HG03432 (cell line): ENCODE results near the gene KDM2B.

Experiments used
- ATAC-seq: cut with Tn5 transposase; IDR thresholded peaks from one replicate; pipeline ENCODE4 v1.9.1; 2021; ENCODE audit warnings: mild to moderate bottlenecking, moderate library complexity; ENCODE audit not compliant: unreplicated experiment

The KDM2B gene

DNA sequence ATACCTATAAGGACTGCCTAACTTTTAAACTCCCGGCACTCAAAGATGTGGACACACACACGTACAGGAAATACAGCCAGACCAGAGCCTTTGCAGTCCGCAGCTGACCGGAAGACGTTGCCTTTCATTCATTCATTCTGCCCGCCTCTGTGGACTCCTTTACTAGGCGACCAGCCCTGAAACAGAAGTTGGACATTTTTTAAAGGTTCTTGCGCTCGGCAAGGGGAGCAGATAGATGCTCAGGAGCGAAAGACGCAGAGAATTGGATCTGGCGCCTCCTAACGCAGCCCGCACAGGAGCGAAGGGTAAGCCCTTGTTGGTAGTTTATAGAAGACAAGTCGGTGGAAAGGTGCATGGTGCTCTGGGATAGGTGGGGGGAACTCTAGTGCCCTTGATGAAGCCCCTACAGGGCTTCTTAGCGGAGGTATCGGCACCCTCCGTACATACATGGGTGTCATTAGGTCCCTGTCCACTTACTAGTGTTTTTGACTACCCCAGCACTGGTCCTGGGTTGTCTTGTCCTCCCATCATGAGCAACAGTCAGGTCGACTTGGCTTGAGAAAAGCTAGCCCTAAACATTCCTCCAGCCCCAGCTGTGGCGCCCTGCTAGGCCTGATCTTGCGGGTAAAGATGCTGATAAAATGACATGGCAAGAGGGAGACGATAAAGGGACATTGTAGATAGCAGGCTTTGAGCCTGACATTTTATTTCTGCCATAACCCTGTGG is at the start of gene KDM2B:
Gene KDM2B (minus strand): TSS at position 65 of the 727 bp plus-strand sequence. CDS start 112 bp downstream, outside the sequence.
- no peak for ATAC-seq

DNA sequence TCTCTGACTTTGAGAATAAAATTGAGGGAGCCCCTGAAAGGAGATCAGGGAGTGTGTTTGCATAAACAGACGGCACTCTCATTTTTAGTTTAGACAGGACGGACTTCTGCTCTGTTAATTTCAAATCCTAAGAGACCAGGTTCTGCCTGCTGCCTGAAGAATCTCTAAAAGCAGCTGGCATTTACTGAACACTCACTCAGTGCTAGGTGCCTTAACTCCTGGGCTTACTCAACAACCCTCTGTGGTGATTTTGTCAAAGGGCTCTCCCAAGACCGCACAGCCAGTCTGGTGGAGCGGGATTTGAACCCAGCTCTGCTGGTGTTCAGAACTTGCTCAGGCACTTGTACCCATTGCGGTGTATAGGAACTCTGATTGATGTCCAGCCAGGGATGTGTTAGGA is 47.7 kb upstream of the KDM2B start:
- ATAC-seq: no peak

GRCh38 chr12:121628037-121628436 is 47.2 kb upstream of the KDM2B start:
- no peak for ATAC-seq

DNA sequence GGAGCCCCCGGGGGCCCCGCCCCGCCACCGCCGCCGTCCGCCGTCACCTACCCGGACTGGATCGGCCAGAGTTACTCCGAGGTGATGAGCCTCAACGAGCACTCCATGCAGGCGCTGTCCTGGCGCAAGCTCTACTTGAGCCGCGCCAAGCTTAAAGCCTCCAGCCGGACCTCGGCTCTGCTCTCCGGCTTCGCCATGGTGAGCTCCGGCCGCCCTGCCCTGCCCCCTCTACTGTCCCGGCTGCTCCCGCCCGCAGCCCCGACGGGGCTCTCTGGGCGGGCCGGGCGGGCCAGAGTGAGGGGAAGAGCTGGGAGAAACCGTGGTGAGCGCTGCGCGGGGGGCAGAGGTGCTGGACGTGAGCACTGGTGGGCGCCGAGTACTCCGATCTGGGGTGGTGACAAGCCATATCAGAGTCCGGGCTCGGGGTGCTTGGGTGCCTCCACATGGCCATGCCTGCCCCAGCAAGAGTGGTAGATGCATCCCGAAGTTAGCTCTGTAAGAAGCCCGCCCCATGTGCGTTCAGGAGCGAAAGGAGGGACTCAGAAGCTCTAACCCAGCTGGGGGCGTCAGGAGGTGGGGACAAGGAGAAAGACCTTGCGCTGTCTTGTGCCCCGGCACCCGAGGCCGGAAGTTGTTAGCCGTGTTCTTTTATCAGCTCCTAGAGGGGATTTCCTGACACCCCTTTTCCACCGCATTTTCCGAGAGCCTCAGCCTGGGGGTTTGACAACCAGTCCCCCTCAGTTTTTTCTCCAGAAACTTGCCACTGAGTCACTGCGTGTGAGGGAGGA is 46.2 kb upstream of the KDM2B start:
- peak; percentile 42 for ATAC-seq

DNA sequence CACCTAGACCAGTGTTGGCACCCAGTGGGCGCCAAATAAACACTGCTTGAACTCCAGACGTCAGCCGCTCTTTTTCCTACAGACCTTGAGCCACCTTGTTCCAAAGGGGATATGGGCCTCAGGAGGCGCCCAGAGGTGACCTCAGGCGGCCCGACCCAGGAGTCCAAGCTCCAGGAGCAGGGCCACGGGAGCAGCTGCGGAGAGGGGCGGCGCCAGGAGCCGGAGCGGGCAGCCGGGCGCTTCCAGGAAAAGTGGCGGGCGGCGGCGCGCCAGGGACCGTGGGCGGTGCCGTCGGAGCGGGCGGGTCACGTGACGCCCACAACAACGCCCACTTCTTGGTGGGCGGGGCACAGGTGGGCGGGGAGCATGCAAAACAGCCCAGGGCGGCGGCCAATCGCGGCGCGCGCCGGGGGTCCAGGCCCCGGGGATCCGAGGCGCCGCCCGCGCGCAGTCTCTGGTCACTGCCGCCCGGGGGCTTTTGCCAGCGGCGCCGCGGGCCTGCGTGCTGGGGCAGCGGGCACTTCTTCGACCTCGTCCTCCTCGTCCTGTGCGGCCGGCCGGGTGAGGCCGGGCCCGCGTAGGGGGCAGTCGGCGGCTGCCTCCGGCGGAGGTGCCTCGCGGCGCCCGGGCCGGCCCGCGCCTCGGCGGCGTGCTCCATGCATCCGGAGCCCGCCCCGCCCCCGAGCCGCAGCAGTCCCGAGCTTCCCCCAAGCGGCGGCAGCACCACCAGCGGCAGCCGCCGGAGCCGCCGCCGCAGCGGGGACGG is 45.4 kb upstream of the KDM2B start, which contains the start of gene ORAI1:
Gene ORAI1 (plus strand): TSS at position 444 of the 766 bp plus-strand sequence.
- ATAC-seq: peak; percentile 72

- ATAC-seq: no peak
Measured at GRCh38 chr12:121620333-121620891, 39.6 kb upstream of the KDM2B start.

DNA sequence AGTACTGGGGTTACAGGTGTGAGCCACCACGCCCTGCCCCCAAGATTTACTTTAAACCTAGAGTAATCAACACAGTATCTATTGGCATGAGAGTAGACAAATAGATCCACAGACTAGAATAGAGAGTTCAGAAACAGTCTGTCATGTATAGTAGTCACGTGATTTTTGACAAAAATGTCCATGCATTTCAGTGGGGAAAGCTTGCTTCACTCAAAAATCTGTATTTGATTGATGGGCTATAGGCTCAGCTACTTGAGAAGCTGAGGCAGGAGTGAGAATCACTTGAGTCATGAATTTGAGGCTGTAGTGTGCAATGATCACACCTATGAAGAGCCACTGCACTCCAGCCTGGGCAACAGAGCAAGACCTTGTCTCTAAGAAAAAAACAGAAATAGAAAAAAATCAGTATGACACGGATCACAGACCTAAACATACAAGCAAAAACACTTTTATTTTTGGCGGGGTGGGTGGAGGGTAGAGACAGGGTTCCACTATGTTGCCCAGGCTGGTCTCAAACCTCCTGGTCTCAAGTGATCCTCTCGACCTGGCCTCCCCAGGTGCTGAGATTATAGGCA is 37.9 kb upstream of the KDM2B start:
- ATAC-seq: no peak

- ATAC-seq: no peak
Measured at GRCh38 chr12:121614872-121615467, 34.1 kb upstream of the KDM2B start.

GRCh38 chr12:121613462-121613861 is 32.6 kb upstream of the KDM2B start:
- no peak for ATAC-seq

DNA sequence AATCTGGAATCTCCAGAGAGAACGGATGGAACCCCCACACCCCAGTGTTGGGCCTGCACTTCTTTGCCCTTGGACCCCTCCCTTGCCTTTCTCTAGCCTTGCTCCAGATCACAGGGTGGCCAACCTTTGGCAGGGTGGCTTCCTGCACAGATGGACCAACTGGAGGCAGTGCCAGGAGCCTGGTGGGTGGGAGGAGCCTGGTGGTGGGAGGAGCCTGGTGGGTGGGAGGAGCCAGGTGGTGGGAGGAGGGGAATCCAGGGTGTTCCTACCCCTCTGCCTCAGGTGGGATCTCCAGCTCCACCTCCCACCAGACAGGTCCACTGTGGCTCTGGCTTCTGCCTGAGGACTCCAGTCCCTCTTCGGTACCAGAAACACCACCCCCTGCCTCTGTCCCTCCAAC is 30.5 kb upstream of the KDM2B start:
- no peak for ATAC-seq

- ATAC-seq: no peak
Measured at GRCh38 chr12:121610239-121611149, 29.7 kb upstream of the KDM2B start.

- no peak for ATAC-seq
Measured at GRCh38 chr12:121608301-121608700, 27.5 kb upstream of the KDM2B start.

GRCh38 chr12:121603581-121603980 is 22.8 kb upstream of the KDM2B start:
- ATAC-seq: no peak

DNA sequence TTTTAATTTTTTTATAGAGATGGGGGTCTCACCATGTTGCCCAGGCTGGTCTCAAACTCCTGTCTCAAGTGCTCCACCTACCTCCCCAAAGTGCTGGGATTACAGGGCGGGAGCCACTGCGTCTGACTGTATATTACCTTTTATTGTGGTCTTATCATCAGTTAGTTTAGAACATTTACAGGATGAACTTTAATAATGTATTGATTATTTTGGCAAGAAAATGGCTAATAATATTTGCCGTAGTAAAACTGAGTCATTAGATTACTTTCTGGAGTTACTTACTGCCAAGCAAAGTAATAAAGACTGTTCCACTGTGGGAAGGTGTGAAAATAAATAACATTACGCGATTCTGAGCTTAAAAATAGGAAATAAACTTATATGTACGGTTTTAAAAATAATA is 21.9 kb upstream of the KDM2B start:
- ATAC-seq: no peak

DNA sequence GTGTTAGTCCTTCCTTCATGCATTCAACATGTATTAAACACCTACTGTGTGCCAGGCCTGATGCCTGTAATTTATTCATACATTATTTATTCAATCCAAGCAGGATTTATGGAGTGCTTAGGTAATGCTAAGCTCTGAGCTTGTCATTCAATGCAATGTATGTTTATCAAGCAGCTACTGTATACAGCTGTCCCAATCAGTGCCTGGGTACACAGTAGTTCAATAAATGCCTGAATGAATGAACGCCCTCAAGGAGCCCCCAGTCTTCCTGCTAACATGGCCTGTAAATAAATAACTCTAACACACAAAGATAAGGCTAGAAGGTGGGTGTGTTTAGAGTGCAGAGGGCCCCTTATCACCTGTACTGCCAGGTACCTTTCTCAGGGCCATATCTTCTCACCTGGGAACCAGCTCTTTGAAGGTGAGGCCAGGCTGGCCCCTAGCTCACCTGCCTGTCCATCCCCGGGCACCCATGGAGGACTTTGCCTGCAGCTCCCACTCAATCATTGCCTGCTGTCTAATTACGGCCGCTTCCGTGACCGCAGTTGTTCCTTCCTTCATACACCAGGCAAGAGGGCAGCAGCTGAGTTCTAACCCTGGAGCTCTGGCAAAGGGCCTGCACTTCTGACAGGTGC is 20.0 kb upstream of the KDM2B start:
- no peak for ATAC-seq

- ATAC-seq: no peak
Measured at GRCh38 chr12:121596526-121596925, 15.7 kb upstream of the KDM2B start.

GRCh38 chr12:121595520-121595919 is 14.7 kb upstream of the KDM2B start:
- ATAC-seq: no peak

- no peak for ATAC-seq
Measured at GRCh38 chr12:121592320-121592719, 11.5 kb upstream of the KDM2B start.
